ENCODE measurements around the gene PES1.

The PES1 gene

DNA sequence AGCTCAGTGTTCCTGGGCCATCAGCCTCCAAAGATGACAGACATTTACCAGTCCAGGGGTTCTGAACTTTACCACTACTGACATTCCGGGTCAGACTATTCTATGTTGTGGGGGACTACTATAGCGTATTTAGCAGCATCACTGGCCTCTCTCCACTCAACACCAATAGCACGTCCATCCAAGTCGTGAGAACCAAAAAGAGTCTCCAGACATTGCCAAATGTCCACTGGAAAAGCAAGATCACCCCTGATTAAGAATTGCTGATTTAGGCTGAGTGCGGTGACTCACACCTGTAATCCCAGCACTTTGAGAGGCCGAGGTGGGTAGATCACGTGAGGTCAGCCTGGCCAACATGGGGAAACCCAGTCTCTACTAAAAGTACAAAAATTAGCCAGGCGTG lies 5.3 kb downstream of the PES1 start:
- no peak for DNase-seq (ENCODE audit: low read depth)
- no peak for TF ChIP-seq CTCF (IDR thresholded peaks at IDR 0.05; ENCODE audit: insufficient read depth, low read depth, low read length, missing control alignments)
- no peak overlapping the region for H3K4me3 ChIP-seq (ENCODE audit: low read length)

DNA sequence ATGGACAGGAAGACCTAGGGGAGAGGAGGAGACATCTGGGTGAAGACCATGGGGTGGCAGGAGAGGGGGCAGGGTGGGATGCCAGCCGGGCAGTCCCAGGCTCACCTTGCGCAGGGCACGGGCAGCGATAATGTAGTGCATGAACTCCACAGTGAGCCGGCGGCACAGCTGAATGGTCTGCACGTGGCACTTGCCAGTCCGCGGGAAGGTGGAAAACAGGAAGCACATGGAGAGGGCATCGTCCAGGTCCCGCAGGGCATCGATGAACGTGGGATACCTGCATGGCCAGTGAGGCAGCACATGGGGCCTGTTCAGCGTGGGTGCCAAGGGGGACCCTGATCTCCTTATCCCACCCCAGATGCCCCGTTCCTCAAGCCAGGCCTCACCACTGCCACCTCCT lies 7.3 kb downstream of the PES1 start:
- TF ChIP-seq CTCF (IDR thresholded peaks at IDR 0.05; ENCODE audit: insufficient read depth, low read depth, low read length, missing control alignments) = no peak
- H3K4me3 ChIP-seq (ENCODE audit: low read length) = no peak overlapping the region
- no peak for DNase-seq (ENCODE audit: low read depth)

GRCh38 chr22:30582788-30583545 lies 8.7 kb downstream of the PES1 start:
- TF ChIP-seq CTCF (IDR thresholded peaks at IDR 0.05; ENCODE audit: insufficient read depth, low read depth, low read length, missing control alignments) = no peak
- DNase-seq (ENCODE audit: low read depth) = no peak
- no peak overlapping the region for H3K4me3 ChIP-seq (ENCODE audit: low read length)

DNA sequence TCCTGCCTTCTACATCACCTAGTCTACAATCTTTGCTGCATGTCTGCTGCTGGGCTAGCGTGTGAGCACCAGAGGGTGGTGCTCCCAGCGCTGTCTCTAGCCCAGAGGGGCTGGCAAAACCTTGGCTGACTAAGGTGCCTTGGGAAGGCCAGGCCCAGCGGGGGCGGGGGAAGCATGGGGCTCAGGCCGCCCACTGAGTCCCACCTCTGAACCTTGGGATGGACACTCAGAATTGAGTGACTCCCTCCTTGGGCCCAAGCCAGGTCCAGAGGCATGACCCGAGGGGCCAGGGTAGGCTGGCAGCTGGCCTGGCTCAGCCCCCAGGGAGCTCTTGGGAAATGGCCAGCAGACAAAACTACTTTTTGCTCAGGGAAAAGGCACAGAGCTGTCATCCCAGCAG lies 9.7 kb downstream of the PES1 start:
- H3K4me3 ChIP-seq (ENCODE audit: low read length) = no peak overlapping the region
- no peak for TF ChIP-seq CTCF (IDR thresholded peaks at IDR 0.05; ENCODE audit: insufficient read depth, low read depth, low read length, missing control alignments)
- no peak for DNase-seq (ENCODE audit: low read depth)

- DNase-seq (ENCODE audit: low read depth) = no peak
- no peak for TF ChIP-seq CTCF (IDR thresholded peaks at IDR 0.05; ENCODE audit: insufficient read depth, low read depth, low read length, missing control alignments)
- no peak overlapping the region for H3K4me3 ChIP-seq (ENCODE audit: low read length)
These were observed 10.8 kb downstream of the PES1 start for GRCh38 chr22:30580896-30581295.

- no peak overlapping the region for H3K4me3 ChIP-seq (ENCODE audit: low read length)
- no peak for DNase-seq (ENCODE audit: low read depth)
- no peak for TF ChIP-seq CTCF (IDR thresholded peaks at IDR 0.05; ENCODE audit: insufficient read depth, low read depth, low read length, missing control alignments)
These were observed 13.2 kb downstream of the PES1 start for GRCh38 chr22:30578481-30578880.

GRCh38 chr22:30575859-30576258 lies 15.9 kb downstream of the PES1 start:
- TF ChIP-seq CTCF (IDR thresholded peaks at IDR 0.05; ENCODE audit: insufficient read depth, low read depth, low read length, missing control alignments) = no peak
- no peak for DNase-seq (ENCODE audit: low read depth)
- no peak overlapping the region for H3K4me3 ChIP-seq (ENCODE audit: low read length)
